GM12864 (cell line): ENCODE measurements around the gene EIF4EBP3.

Experiments used
- DNase-seq: peaks from one replicate; pipeline ENCODE4 v3.0.0-alpha.2; 2011; ENCODE audit warnings: low read depth
- H3K4me3 ChIP-seq: 2 replicates; pipeline ENCODE4 v1.5.1; 2011; ENCODE audit warnings: mild to moderate bottlenecking, low read depth, low read length, control low read depth
- CTCF ChIP-seq: IDR thresholded peaks from 2 replicates; pipeline ENCODE4 v1.5.1; 2011; ENCODE audit warnings: low read depth, mild to moderate bottlenecking, moderate library complexity, low read length, control low read depth, inconsistent platforms; ENCODE audit errors: missing control alignments

Gene EIF4EBP3

DNA sequence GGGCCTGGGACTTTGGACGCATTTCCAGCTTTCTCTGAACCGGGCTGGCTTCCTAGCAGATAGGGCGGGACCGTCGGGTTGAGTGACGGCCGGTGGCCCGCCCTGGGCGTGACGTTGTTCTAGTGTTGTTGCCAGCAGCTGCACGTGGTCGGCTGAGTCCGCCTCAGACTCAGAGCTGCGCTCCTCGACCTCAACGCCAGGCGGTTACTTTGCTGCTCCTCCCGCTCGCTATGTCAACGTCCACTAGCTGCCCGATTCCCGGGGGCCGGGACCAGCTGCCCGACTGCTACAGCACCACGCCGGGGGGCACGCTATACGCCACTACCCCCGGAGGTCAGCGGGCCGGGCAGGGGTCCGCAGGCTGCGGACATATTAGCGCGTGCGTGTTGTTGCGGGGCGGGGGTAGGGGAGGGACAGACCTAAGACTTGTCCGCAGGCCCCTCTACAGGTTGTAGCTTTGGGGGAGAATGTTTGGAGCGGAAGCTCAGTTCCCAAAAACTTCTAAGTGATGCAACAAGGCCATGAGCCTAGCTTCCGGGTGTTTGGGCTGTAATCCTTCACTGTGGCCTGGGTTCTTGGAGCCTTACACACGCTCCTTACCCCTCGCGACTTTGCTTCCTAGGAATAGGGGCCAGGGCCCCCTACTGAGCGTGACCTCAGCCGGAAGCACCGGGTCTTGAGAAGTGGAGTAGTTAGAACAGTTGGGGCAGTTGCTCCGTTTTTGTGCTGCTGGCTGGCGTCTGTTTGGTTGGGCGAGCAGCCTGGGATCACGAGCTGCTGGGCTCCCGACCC, at the start of gene EIF4EBP3:
EIF4EBP3 (plus strand) TSS at position 155 of the 792 bp plus-strand sequence; CDS start at position 231, 76 bp downstream.
- DNase-seq, result no peak
- H3K4me3 ChIP-seq, result peak within 1 kb of the TSS; percentile 38
- peak; percentile 67 for TF ChIP-seq CTCF

DNA sequence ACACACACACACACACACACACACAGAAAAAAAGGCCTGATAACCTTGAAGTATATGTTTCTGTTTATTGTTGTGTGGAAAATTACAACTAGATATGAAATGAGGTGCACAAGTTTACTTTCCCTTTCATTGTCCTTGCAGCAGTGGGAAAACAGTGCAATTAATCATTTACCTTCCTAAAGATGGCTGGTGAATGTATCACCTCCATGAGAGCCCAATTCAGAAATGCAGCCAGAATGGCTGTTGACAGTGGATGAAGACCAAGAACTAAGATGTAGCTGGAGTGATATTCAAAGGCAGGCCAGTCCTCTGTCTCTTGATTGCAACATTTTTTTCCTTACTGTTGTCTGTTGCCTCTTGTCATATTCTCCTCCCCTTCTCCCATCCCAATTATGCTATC, 49.6 kb upstream of the EIF4EBP3 start:
- DNase-seq, result no peak
- no peak overlapping the region for H3K4me3 ChIP-seq
- no peak for TF ChIP-seq CTCF

DNA sequence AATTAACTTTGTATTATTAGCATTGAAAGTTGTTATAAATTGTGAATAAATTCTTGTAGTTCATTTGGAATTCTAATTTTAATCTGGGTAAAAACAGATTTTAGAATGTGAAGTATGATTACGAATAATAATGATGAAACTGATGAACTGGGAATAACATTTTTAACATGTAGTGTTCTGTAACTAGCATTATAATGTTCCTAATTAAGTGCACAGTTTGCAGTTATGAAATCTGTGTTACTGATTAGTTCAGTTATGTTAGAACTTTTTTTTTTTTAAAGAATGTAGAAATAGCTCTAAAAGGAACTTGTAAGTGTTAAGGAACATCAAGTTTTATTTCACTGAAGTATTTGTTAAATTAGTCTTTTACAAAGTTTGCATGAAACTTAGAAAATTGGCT, 48.9 kb upstream of the EIF4EBP3 start:
- TF ChIP-seq CTCF, result no peak
- no peak overlapping the region for H3K4me3 ChIP-seq
- DNase-seq, result no peak

- DNase-seq, result no peak
- no peak overlapping the region for H3K4me3 ChIP-seq
- no peak for TF ChIP-seq CTCF
Measured at GRCh38 chr5:140502834-140503233, 44.6 kb upstream of the EIF4EBP3 start.

DNA sequence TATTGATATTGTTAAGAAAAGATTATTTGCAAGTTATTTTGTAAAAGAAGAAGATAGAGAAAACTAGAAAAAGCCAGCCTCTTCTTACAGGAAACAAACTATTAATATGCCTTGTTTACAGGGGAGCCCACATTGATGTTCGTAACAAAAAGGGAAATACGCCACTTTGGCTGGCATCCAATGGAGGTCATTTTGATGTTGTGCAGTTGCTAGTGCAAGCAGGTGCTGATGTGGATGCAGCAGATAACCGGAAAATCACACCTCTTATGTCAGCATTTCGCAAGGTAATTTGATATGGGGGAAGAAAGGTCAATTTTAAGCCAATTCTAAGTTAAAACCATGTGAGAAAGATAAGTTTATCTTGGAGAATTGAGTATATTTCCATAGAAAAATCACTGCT, 37.6 kb upstream of the EIF4EBP3 start:
- no peak for TF ChIP-seq CTCF

GRCh38 chr5:140513124-140513523, 34.3 kb upstream of the EIF4EBP3 start:
- DNase-seq, result no peak
- no peak for TF ChIP-seq CTCF
- no peak overlapping the region for H3K4me3 ChIP-seq

More for the DNA sequence above, 37.6 kb upstream of the EIF4EBP3 start:
- DNase-seq, result no peak
- H3K4me3 ChIP-seq, result no peak overlapping the region

DNA sequence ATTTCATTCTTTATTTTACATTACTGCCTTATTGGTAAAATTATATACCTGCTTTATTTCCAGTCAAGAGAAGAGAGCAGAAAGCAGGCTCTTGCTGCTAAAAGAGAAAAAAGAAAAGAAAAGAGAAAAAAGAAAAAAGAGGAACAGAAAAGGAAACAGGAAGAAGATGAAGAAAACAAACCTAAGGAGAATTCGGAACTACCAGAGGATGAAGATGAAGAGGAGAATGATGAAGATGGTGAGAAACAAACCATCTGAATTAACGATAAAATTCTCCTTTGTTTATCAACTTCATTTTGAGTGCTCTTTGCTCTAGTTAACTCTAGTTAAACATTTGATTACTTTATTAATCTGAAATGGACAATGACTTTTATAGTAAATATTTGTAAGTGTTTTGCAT, 23.5 kb upstream of the EIF4EBP3 start:
- H3K4me3 ChIP-seq, result no peak overlapping the region
- no peak for DNase-seq
- no peak for TF ChIP-seq CTCF
